Measurements from ENCODE around the gene ONECUT2. TPM values are rescaled to one million over a fixed set of nuclear protein-coding genes. Genes with fewer than 3 reads are reported as not detected.

The ONECUT2 gene
- total and polyA plus RNA-seq, 4 donors: 1.8 to 5.7 (median 4.6) TPM

GRCh38 chr18:57433934-57434535 lies 1.1 kb upstream of the ONECUT2 start (continued):
- TF ChIP-seq, protein P1, sequence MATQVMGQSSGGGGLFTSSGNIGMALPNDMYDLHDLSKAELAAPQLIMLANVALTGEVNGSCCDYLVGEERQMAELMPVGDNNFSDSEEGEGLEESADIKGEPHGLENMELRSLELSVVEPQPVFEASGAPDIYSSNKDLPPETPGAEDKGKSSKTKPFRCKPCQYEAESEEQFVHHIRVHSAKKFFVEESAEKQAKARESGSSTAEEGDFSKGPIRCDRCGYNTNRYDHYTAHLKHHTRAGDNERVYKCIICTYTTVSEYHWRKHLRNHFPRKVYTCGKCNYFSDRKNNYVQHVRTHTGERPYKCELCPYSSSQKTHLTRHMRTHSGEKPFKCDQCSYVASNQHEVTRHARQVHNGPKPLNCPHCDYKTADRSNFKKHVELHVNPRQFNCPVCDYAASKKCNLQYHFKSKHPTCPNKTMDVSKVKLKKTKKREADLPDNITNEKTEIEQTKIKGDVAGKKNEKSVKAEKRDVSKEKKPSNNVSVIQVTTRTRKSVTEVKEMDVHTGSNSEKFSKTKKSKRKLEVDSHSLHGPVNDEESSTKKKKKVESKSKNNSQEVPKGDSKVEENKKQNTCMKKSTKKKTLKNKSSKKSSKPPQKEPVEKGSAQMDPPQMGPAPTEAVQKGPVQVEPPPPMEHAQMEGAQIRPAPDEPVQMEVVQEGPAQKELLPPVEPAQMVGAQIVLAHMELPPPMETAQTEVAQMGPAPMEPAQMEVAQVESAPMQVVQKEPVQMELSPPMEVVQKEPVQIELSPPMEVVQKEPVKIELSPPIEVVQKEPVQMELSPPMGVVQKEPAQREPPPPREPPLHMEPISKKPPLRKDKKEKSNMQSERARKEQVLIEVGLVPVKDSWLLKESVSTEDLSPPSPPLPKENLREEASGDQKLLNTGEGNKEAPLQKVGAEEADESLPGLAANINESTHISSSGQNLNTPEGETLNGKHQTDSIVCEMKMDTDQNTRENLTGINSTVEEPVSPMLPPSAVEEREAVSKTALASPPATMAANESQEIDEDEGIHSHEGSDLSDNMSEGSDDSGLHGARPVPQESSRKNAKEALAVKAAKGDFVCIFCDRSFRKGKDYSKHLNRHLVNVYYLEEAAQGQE (IDR thresholded peaks at IDR 0.05): no peak
- no peak for TF ChIP-seq FOXA2 (IDR thresholded peaks at IDR 0.05)
- no peak for TF ChIP-seq FOXA1 (IDR thresholded peaks at IDR 0.05)
- TF ChIP-seq YY1 (IDR thresholded peaks at IDR 0.05): no peak
- TF ChIP-seq JUND (IDR thresholded peaks at IDR 0.05): no peak

- WGBS: 2% methylated on average over 44 of the region's 44 CpGs
- Histone ChIP-seq H3K4me1 (ENCODE audit: control insufficient read depth in 4 of 4, insufficient read depth in 4 of 4, low read length in 3 of 4) (peaks cover 8 to 66% (median 38%) of the 10 kb centered on the region in 4 donors), H3K27ac (ENCODE audit: low read depth in 1 of 2, low read length in 2 of 2) (peak overlapping the region; percentile 55 to 63), H3K4me3 (ENCODE audit: low read depth in 1 of 3, low read length in 3 of 3) (peak overlapping the region; percentile 75 to 90 (median 85)), H3K36me3 (ENCODE audit: control insufficient read depth in 4 of 4, insufficient read depth in 3 of 4, low read depth in 1 of 4, low read length in 3 of 4) (no peaks in the 10 kb centered on the region), H3K9ac (ENCODE audit: low read depth in 1 of 2, low read length in 2 of 2) (peak overlapping the region in 1 of 2 donors; percentile 37), H3K9me3 (ENCODE audit: control insufficient read depth in 4 of 4, low read length in 3 of 4) (no peaks in the 10 kb centered on the region), H3K27me3 (ENCODE audit: control insufficient read depth in 4 of 4, insufficient read depth in 4 of 4, low read length in 3 of 4) (no peaks in the 10 kb centered on the region)
- TF ChIP-seq JUND (IDR thresholded peaks at IDR 0.05) (no peak), TAF1 (conservative IDR thresholded peaks at IDR 0.05) (no peak), SP1 (IDR thresholded peaks at IDR 0.05) (no peak), HNF4G (IDR thresholded peaks at IDR 0.05) (no peak), ZBTB33 (IDR thresholded peaks at IDR 0.05) (no peak), GABPA (IDR thresholded peaks at IDR 0.05 in 1 of 2, conservative IDR thresholded peaks at IDR 0.05 in 1 of 2) (no peak), NR2F2 (IDR thresholded peaks at IDR 0.05) (no peak), RXRA (IDR thresholded peaks at IDR 0.05) (no peak), RAD21 (IDR thresholded peaks at IDR 0.05) (no peak), EGR1 (IDR thresholded peaks at IDR 0.05; ENCODE audit: low read depth in 2 of 2) (no peak), FOXA1 (IDR thresholded peaks at IDR 0.05) (no peak), MAX (IDR thresholded peaks at IDR 0.05) (no peak)
- TF ChIP-seq, protein P1 (IDR thresholded peaks at IDR 0.05): no peak
- no peak for DNase-seq (ENCODE audit: low spot score)
These were observed 644 bp downstream of the ONECUT2 start for GRCh38 chr18:57435846-57436190.
